GM13976 (cell line): ENCODE results near the gene SMYD3.

Experiments
- DNase-seq: peaks from one replicate; pipeline ENCODE4 v3.0.0; 2012; ENCODE audit warnings: low spot score
- CTCF ChIP-seq: IDR thresholded peaks from 2 replicates; pipeline ENCODE4 v1.5.1; 2012; ENCODE audit warnings: borderline replicate concordance, mild to moderate bottlenecking; ENCODE audit not compliant: insufficient read depth; ENCODE audit errors: extremely low read depth, missing control alignments, control extremely low read depth
- in situ Hi-C: fragments of 300-500 bp; cut with MboI; formaldehyde crosslinking; loops from one replicate; pipeline ENCODE4 v1.12.0; 2022; ENCODE audit warnings: low sequenced_read_pairs, mixed read lengths, inconsistent platforms; ENCODE audit not compliant: unreplicated experiment

SMYD3 gene

GRCh38 chr1:246459221-246459620 is 47.9 kb downstream of the SMYD3 start:
- in situ Hi-C loops, result loop anchor here (10.0 to 25.0 kb wide), 2 partner anchors 444 to 1322 kb away; no protein-coding TSS in a partner anchor
- TF ChIP-seq CTCF, result no peak
- no peak for DNase-seq

GRCh38 chr1:246455476-246455875 is 51.6 kb downstream of the SMYD3 start:
- no peak for DNase-seq
- no peak for TF ChIP-seq CTCF
- in situ Hi-C loops, result loop anchor here (10.0 to 25.0 kb wide), 2 partner anchors 441 to 1318 kb away; no protein-coding TSS in a partner anchor

- in situ Hi-C loops, result loop anchor here (10.0 to 25.0 kb wide), 2 partner anchors 440 to 1317 kb away; no protein-coding TSS in a partner anchor
- DNase-seq, result no peak
- TF ChIP-seq CTCF, result no peak
Measured at GRCh38 chr1:246454655-246455054, 52.4 kb downstream of the SMYD3 start.

GRCh38 chr1:246450611-246451251 is 56.3 kb downstream of the SMYD3 start:
- peak; percentile 56 for TF ChIP-seq CTCF
- in situ Hi-C loops, result loop anchor here (10.0 to 25.0 kb wide), 2 partner anchors 436 to 1313 kb away; no protein-coding TSS in a partner anchor
- peak; percentile 42 for DNase-seq

- no peak for DNase-seq
- TF ChIP-seq CTCF, result no peak
- in situ Hi-C loops, result no loop called here
Measured at GRCh38 chr1:246448373-246448772, 58.7 kb downstream of the SMYD3 start.

GRCh38 chr1:246447501-246447900 is 59.6 kb downstream of the SMYD3 start:
- in situ Hi-C loops, result no loop called here
- DNase-seq, result no peak
- TF ChIP-seq CTCF, result no peak

- in situ Hi-C loops, result no loop called here
- no peak for DNase-seq
- no peak for TF ChIP-seq CTCF
Measured at GRCh38 chr1:246445503-246445902, 61.6 kb downstream of the SMYD3 start.
